H1 (cell line): ENCODE measurements around the gene CKS1B. TPM values are rescaled to one million over a fixed set of nuclear protein-coding genes. Genes with fewer than 3 reads are reported as not detected.

Experiments used
- CTCF ChIA-PET: fragments of 300-600 bp; sonication (Branson Sonifier 250); formaldehyde crosslinking; loops from one replicate; lab custom pipeline; 2021; ENCODE audit not compliant: partially characterized antibody; lab: Charles Lee
- POLR2A ChIA-PET: fragments of 300-600 bp; sonication (Branson Sonifier 250); formaldehyde crosslinking; loops from one replicate; lab custom pipeline; 2021; ENCODE audit warnings: inconsistent platforms; ENCODE audit not compliant: partially characterized antibody; lab: Charles Lee
- DNase-seq, 2 experiments: peaks; one replicate each; pipeline versions ENCODE4 v3.0.0 to v3.0.0-alpha.2; 2010 to 2022; ENCODE audit warnings: low spot score in 2 of 2, low read depth in 1 of 2, mixed read lengths in 1 of 2
- FAIRE-seq: peaks from 2 replicates; lab custom pipeline; 2011; peaks lifted over from hg19 to GRCh38; lab: Jason Lieb, UNC
- H2AFZ ChIP-seq: 2 replicates; pipeline ENCODE4 v1.8.1; 2012; ENCODE audit warnings: low read length, inconsistent platforms
- H2AK5ac ChIP-seq: 2 replicates; pipeline ENCODE4 v1.6.1; 2013; ENCODE audit warnings: low read depth, low read length
- H2BK120ac ChIP-seq: replicated peaks from 2 replicates; pipeline ENCODE3; 2013; ENCODE audit warnings: low read depth, low read length, inconsistent platforms
- H2BK12ac ChIP-seq: 2 replicates; pipeline ENCODE4 v1.6.1; 2013; ENCODE audit warnings: low read depth, low read length
- H2BK15ac ChIP-seq: 2 replicates; pipeline ENCODE4 v1.6.1; 2013; ENCODE audit warnings: low read length
- H2BK20ac ChIP-seq: 2 replicates; pipeline ENCODE4 v1.6.1; 2013; ENCODE audit warnings: low read length
- H2BK5ac ChIP-seq: 2 replicates; pipeline ENCODE4 v1.6.1; 2013; ENCODE audit warnings: low read depth, low read length
- H3K14ac ChIP-seq: 2 replicates; pipeline ENCODE4 v1.6.1; 2013; ENCODE audit warnings: inconsistent platforms; ENCODE audit not compliant: insufficient read length
- H3K18ac ChIP-seq: 2 replicates; pipeline ENCODE4 v1.6.1; 2013; ENCODE audit warnings: low read length; ENCODE audit errors: extremely low read depth
- H3K23ac ChIP-seq: 2 replicates; pipeline ENCODE4 v1.6.1; 2013; ENCODE audit warnings: inconsistent platforms; ENCODE audit not compliant: insufficient read length
- H3K23me2 ChIP-seq: 2 replicates; pipeline ENCODE4 v1.6.1; 2013; ENCODE audit warnings: low read depth, low read length
- H3K27ac ChIP-seq: 2 replicates; pipeline ENCODE4 v1.6.1; 2011; ENCODE audit warnings: low read depth, low read length, inconsistent platforms
- H3K27me3 ChIP-seq, 4 experiments: replicated peaks in 1 of 4; 1 replicate in 1 of 4; 2 replicates in 3 of 4; pipeline versions ENCODE4 v1.6.1 to v1.8.1; 2011 to 2013; ENCODE audit warnings: low read length in 3 of 4, mild to moderate bottlenecking in 3 of 4, inconsistent platforms in 2 of 4, mixed read lengths in 2 of 4, moderate library complexity in 1 of 4; ENCODE audit not compliant: control insufficient read depth in 3 of 4, insufficient read depth in 3 of 4; ENCODE audit errors: extremely low read depth in 1 of 4
- H3K36me3 ChIP-seq, 4 experiments: 2 replicates each; pipeline versions ENCODE4 v1.6.1 to v1.8.1; 2011 to 2013; ENCODE audit warnings: mild to moderate bottlenecking in 4 of 4, low read length in 3 of 4, moderate library complexity in 2 of 4, control low read depth in 1 of 4, inconsistent platforms in 1 of 4; ENCODE audit not compliant: insufficient read depth in 4 of 4, control insufficient read depth in 2 of 4
- H3K4ac ChIP-seq: replicated peaks from 2 replicates; pipeline ENCODE3; 2013; ENCODE audit warnings: low read length, low read depth, mixed read lengths, inconsistent platforms; ENCODE audit not compliant: insufficient read length
- H3K4me1 ChIP-seq, 4 experiments: replicated peaks in 1 of 4; 1 replicate in 1 of 4; 2 replicates in 3 of 4; pipeline versions ENCODE4 v1.6.1 to v1.8.1; 2011 to 2013; ENCODE audit warnings: low read length in 3 of 4, inconsistent platforms in 2 of 4, mixed read lengths in 1 of 4; ENCODE audit not compliant: insufficient read depth in 4 of 4, control insufficient read depth in 3 of 4
- H3K4me2 ChIP-seq, 2 experiments: 2 replicates each; pipeline versions ENCODE4 v1.6.1 to v1.8.1; 2011 to 2013; ENCODE audit warnings: low read depth in 2 of 2, low read length in 2 of 2, control low read depth in 1 of 2, inconsistent platforms in 1 of 2, mild to moderate bottlenecking in 1 of 2; ENCODE audit not compliant: insufficient read depth in 1 of 2
- H3K4me3 ChIP-seq, 4 experiments: fragments of 200-600, 300-600 bp in 1 of 4; sonication (generic), shearing (Covaris generic), sonication (Bioruptor Twin) in 1 of 4; 2 replicates each; pipeline versions ENCODE4 v1.5.1 to v1.8.1; 2011 to 2016; ENCODE audit warnings: low read length in 4 of 4, low read depth in 3 of 4, control low read depth in 2 of 4, inconsistent platforms in 2 of 4, mild to moderate bottlenecking in 2 of 4, mixed read lengths in 1 of 4, moderate library complexity in 1 of 4; ENCODE audit not compliant: insufficient read depth in 2 of 4; ENCODE audit errors: extremely low read depth in 1 of 4
- H3K56ac ChIP-seq: replicated peaks from 2 replicates; pipeline ENCODE3; 2013; ENCODE audit warnings: low read depth, mild to moderate bottlenecking, mixed read lengths, low read length, inconsistent platforms; ENCODE audit not compliant: insufficient read length
- H3K79me1 ChIP-seq: 2 replicates; pipeline ENCODE4 v1.6.1; 2013; ENCODE audit warnings: low read depth, low read length, control low read depth
- H3K79me2 ChIP-seq, 2 experiments: 2 replicates each; pipeline versions ENCODE4 v1.6.1 to v1.8.1; 2012 to 2013; ENCODE audit warnings: low read length in 2 of 2, mild to moderate bottlenecking in 2 of 2, inconsistent platforms in 1 of 2; ENCODE audit not compliant: insufficient read depth in 2 of 2, control insufficient read depth in 1 of 2
- H3K9ac ChIP-seq, 4 experiments: replicated peaks in 1 of 4; 1 replicate in 1 of 4; 2 replicates in 3 of 4; pipeline versions ENCODE4 v1.6.1 to v1.8.1; 2011 to 2013; ENCODE audit warnings: low read depth in 3 of 4, low read length in 3 of 4, control low read depth in 2 of 4, mild to moderate bottlenecking in 2 of 4, moderate library complexity in 2 of 4, inconsistent platforms in 1 of 4; ENCODE audit errors: extremely low read depth in 1 of 4
- H3K9me3 ChIP-seq, 2 experiments: 2 replicates each; pipeline versions ENCODE4 v1.6.1 to v1.8.1; 2012 to 2013; ENCODE audit warnings: mild to moderate bottlenecking in 2 of 2, moderate library complexity in 2 of 2, control low read depth in 1 of 2, inconsistent platforms in 1 of 2, low read depth in 1 of 2, low read length in 1 of 2, mixed read lengths in 1 of 2; ENCODE audit not compliant: insufficient read depth in 2 of 2
- H4K20me1 ChIP-seq, 2 experiments: replicated peaks in 1 of 2; 2 replicates each; pipeline versions ENCODE3 to v1.8.1; 2011 to 2013; ENCODE audit warnings: inconsistent platforms in 2 of 2, low read length in 2 of 2, mild to moderate bottlenecking in 1 of 2; ENCODE audit not compliant: insufficient read depth in 2 of 2, control insufficient read depth in 1 of 2
- H4K5ac ChIP-seq: 2 replicates; pipeline ENCODE4 v1.6.1; 2013; ENCODE audit warnings: low read length, low read depth, mixed read lengths, inconsistent platforms; ENCODE audit not compliant: insufficient read length
- H4K8ac ChIP-seq: 2 replicates; pipeline ENCODE4 v1.8.0; 2013; ENCODE audit warnings: mild to moderate bottlenecking, moderate library complexity, low read length, inconsistent platforms; ENCODE audit not compliant: insufficient read depth; ENCODE audit errors: extremely low read depth
- H4K91ac ChIP-seq: replicated peaks from 2 replicates; pipeline ENCODE3; 2013; ENCODE audit warnings: low read length, mixed read lengths, inconsistent platforms; ENCODE audit not compliant: insufficient read length
- BRCA1 ChIP-seq: IDR thresholded peaks from 2 replicates; pipeline ENCODE4 v1.6.1; 2012; ENCODE audit warnings: low read depth, low read length, improper control_type of control experiment
- JUN ChIP-seq: IDR thresholded peaks from 2 replicates; pipeline ENCODE4 v1.6.1; 2011; ENCODE audit warnings: low read depth, mild to moderate bottlenecking, improper control_type of control experiment, low read length
- POLR2A ChIP-seq, 2 experiments: IDR thresholded peaks; 1 replicate in 1 of 2; 2 replicates in 1 of 2; pipeline ENCODE4 v1.6.1; 2011; ENCODE audit warnings: low read depth in 2 of 2, low read length in 2 of 2, mild to moderate bottlenecking in 2 of 2; ENCODE audit errors: control extremely low read depth in 1 of 2
- POU5F1 ChIP-seq: IDR thresholded peaks from 2 replicates; pipeline ENCODE4 v1.6.1; 2011; ENCODE audit warnings: low read depth, mild to moderate bottlenecking, low read length, moderate library complexity
- RXRA ChIP-seq: IDR thresholded peaks from 2 replicates; pipeline ENCODE4 v1.6.1; 2011; ENCODE audit warnings: low read depth, mild to moderate bottlenecking, low read length, moderate library complexity; ENCODE audit not compliant: insufficient read depth
- SIN3A ChIP-seq, 2 experiments: IDR thresholded peaks in 1 of 2; conservative IDR thresholded peaks in 1 of 2; 2 replicates each; pipeline ENCODE4 v1.6.1; 2011 to 2012; ENCODE audit warnings: low read length in 2 of 2, improper control_type of control experiment in 1 of 2, low read depth in 1 of 2, mild to moderate bottlenecking in 1 of 2
- SRF ChIP-seq: IDR thresholded peaks from 2 replicates; pipeline ENCODE4 v1.6.1; 2011; ENCODE audit warnings: mild to moderate bottlenecking, low read depth, low read length, moderate library complexity
- WGBS, 2 experiments: shearing (Covaris generic) in 1 of 2; methylation state at CpG; one replicate each; pipeline versions ENCODE4 v1.1.6 to v1.1.7; 2013 to 2015; ENCODE audit warnings: low lambda C conversion rate in 2 of 2, mixed read lengths in 2 of 2, inconsistent platforms in 1 of 2, low coverage in 1 of 2, missing lambda C conversion rate in 1 of 2; ENCODE audit not compliant: insufficient replicate concordance in 2 of 2, insufficient coverage in 1 of 2, insufficient read length in 1 of 2; ENCODE audit errors: extremely low coverage in 1 of 2, missing lambda C conversion rate in 1 of 2; 5-methylcytosine and 5-hydroxymethylcytosine counted together
- polyA plus RNA-seq, 7 experiments: library from polyadenylated mRNA; depleted of rRNA in 3 of 7; stranded (reverse) in 5 of 7; unstranded in 2 of 7; fragments of >200 nt in 5 of 7; fragments of 200-250 nt in 2 of 7; gene quantifications; 1 replicate in 5 of 7; 2 replicates in 1 of 7; 4 replicates in 1 of 7; pipeline versions ENCODE4 v1.2.1 to v1.2.3, GENCODE V29; 2011 to 2013; ENCODE audit warnings: missing spikeins in 2 of 7, mixed read lengths in 2 of 7
- total RNA-seq: library from RNA; stranded (reverse); fragmentation: NEBNext Ultra II Directional; extraction: Animal tissue kit (Norgen Biotek cat#: 25700); gene quantifications from 2 replicates; pipeline ENCODE4 v1.2.1, GENCODE V29; 2021
- TF ChIP-seq, protein P1 (sequence below), 3 experiments: IDR thresholded peaks; 1 replicate in 2 of 3; 2 replicates in 1 of 3; pipeline versions ENCODE4 v1.5.1 to v1.6.1; 2011; ENCODE audit warnings: low read length in 3 of 3, mild to moderate bottlenecking in 3 of 3, inconsistent platforms in 2 of 3, low read depth in 1 of 3, moderate library complexity in 1 of 3; ENCODE audit not compliant: insufficient read depth in 1 of 3; ENCODE audit errors: control extremely low read depth in 1 of 3

CKS1B gene
- total and polyA plus RNA-seq, 2 of the 8 experiments (the other 6 are each of a cell fraction or from before 2014, with no cell fraction given) = 294 to 1,025 TPM

DNA sequence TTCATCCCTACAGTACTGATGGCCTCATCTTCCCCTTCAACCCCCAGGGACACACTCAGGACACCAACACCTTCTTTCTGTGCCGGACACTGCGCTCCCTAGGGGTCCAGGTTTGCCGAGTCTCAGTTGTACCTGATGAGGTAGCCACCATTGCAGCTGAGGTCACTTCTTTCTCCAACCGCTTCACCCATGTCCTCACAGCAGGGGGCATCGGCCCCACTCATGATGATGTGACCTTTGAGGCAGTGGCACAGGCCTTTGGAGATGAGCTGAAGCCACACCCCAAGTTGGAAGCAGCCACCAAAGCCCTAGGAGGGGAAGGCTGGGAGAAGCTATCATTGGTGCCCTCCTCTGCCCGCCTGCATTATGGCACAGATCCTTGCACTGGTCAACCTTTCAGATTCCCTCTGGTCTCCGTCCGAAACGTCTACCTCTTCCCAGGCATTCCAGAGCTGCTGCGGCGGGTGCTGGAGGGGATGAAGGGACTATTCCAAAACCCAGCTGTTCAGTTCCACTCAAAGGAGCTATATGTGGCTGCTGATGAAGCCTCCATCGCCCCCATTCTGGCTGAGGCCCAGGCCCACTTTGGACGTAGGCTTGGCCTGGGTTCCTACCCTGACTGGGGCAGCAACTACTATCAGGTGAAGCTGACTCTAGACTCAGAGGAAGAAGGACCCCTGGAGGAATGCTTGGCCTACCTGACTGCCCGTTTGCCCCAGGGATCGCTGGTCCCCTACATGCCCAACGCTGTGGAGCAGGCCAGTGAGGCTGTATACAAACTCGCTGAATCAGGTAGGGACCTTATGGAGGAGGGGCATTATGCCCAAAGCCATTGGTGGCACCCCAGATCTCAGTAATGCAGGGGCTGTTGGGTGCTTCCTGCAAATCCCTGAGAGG is 13.8 kb downstream of the CKS1B start:
- CTCF ChIA-PET = interaction anchor here (0.6 to 20.6 kb wide), 16 partner anchors 8 to 150 kb away, joined by 3 to 334 read pairs (median 4); partner anchors contain the start of genes LENEP, PBXIP1 and PYGO2

More for the DNA sequence above, 13.8 kb downstream of the CKS1B start:
- Histone ChIP-seq H4K20me1 (peaks cover 15 to 22% of the 10 kb centered on the region in 2 experiments), H3K18ac (no peak overlapping the region), H3K4ac (no peak overlapping the region), H3K79me2 (peaks cover 4 to 50% of the 10 kb centered on the region in 2 experiments), H3K4me1 (peaks cover 0 to 5% (median 2%) of the 10 kb centered on the region in 4 experiments; a peak in 3 of 7 replicates), H3K4me3 (no peak overlapping the region), H3K4me2 (no peak overlapping the region), H2BK20ac (0 out of 2 replicates have a peak overlapping the region, but pooled peaks have one; percentile 48), H2AK5ac (no peak overlapping the region), H2BK12ac (no peak overlapping the region), H4K8ac (no peak overlapping the region), H3K14ac (no peak overlapping the region), H2BK120ac (no peak overlapping the region), H3K9me3 (no peaks in the 10 kb centered on the region)
- DNase-seq = no peak
- POLR2A ChIA-PET = interaction anchor here (1.2 to 42.8 kb wide), 5 partner anchors 7 to 81 kb away, joined by 3 to 702 read pairs (median 662); partner anchors contain the start of genes CKS1B, FLAD1, LENEP and PBXIP1
- TF ChIP-seq RXRA (no peak), POU5F1 (no peak), BRCA1 (no peak), SRF (no peak), SIN3A (conservative IDR thresholded peaks at IDR 0.05 in 1 of 2, IDR thresholded peaks at IDR 0.05 in 1 of 2; ENCODE audit: low read depth in 1 of 2, low read length in 2 of 2) (no peak), JUN (no peak), POLR2A (IDR thresholded peaks at IDR 0.05; ENCODE audit: control extremely low read depth in 1 of 2, low read depth in 2 of 2, low read length in 2 of 2) (peak in 1 of 2 experiments; percentile 4; a peak in 1 of 3 replicates)
- TF ChIP-seq, protein P1, sequence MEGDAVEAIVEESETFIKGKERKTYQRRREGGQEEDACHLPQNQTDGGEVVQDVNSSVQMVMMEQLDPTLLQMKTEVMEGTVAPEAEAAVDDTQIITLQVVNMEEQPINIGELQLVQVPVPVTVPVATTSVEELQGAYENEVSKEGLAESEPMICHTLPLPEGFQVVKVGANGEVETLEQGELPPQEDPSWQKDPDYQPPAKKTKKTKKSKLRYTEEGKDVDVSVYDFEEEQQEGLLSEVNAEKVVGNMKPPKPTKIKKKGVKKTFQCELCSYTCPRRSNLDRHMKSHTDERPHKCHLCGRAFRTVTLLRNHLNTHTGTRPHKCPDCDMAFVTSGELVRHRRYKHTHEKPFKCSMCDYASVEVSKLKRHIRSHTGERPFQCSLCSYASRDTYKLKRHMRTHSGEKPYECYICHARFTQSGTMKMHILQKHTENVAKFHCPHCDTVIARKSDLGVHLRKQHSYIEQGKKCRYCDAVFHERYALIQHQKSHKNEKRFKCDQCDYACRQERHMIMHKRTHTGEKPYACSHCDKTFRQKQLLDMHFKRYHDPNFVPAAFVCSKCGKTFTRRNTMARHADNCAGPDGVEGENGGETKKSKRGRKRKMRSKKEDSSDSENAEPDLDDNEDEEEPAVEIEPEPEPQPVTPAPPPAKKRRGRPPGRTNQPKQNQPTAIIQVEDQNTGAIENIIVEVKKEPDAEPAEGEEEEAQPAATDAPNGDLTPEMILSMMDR (IDR thresholded peaks at IDR 0.05; ENCODE audit: control extremely low read depth in 1 of 3, insufficient read depth in 1 of 3, low read depth in 1 of 3, low read length in 3 of 3) = no peak
- TF ChIP-seq, all 59 proteins: peak for 1
- Histone ChIP-seq H3K27ac (no peak overlapping the region), H3K9ac (no peak overlapping the region), H2BK5ac (no peak overlapping the region), H3K36me3 (peaks cover 13 to 47% (median 35%) of the 10 kb centered on the region in 4 experiments), H3K79me1 (peaks cover 6% of the 10 kb centered on the region; the same call in 1 of the 2 replicates), H3K23me2 (peaks cover 4% of the 10 kb centered on the region), H2BK15ac (no peak overlapping the region), H3K23ac (no peak overlapping the region), H4K91ac (no peak overlapping the region), H3K27me3 (no peaks in the 10 kb centered on the region), H3K56ac (no peak overlapping the region), H4K5ac (no peak overlapping the region), H2AFZ (no peak overlapping the region)
- no peak for FAIRE-seq
- WGBS, 2 experiments = 92% methylated on average over 17 of the region's 17 CpGs; no CpG with 5 or more reads in 1 of the 2 experiments
